ENCODE data around the gene PIP4K2C.
A peak's percentile ranks its signal among the peaks of the same experiment; 100 is the strongest.

PIP4K2C gene

DNA sequence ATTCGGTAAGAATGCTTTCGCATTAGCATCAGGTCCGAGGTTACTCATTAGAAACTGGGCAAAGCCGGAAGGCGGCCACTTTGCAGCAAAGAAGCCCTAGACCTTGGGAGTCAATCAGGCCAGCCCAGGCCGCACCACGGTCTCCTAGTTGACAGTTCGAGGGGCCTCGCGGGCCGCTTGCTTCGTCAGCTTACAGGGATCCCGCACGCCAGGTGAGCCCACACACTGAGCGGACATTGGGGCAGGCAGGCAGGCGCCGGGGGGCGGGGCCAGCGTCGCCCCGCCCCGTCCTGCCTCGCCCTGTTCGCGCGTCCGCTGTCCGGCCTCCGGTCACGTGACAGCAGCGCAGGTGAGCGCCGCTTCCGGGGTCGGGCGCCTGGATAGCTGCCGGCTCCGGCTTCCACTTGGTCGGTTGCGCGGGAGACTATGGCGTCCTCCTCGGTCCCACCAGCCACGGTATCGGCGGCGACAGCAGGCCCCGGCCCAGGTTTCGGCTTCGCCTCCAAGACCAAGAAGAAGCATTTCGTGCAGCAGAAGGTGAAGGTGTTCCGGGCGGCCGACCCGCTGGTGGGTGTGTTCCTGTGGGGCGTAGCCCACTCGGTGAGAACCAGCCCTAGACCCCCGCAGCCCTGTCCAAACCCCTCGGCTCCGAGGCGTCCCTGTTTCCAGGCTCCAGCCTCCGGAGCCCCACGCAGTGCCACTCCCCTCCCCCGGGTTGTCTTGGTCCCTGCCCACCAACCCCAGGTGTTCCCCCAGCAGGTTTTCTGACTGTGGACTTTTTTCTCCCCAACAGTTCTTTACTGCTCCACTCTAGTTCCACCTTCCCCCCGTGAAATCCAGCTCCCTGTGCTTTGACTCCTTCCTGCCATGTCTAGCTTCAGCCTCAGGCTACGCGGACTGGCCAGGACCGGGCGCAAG is at the start of gene PIP4K2C:
TSS of gene PIP4K2C (plus strand) at position 329 of the 918 bp plus-strand sequence. CDS start at position 427, 98 bp downstream.
- H3K4me3 ChIP-seq (ENCODE audit: control insufficient read depth, low read depth, low read length) = peak within 1 kb of the TSS; percentile 90
- no peak for TF ChIP-seq CTCF (IDR thresholded peaks at IDR 0.05; ENCODE audit: control insufficient read depth, insufficient read depth, low read depth, low read length, missing control alignments)
- no peak for DNase-seq (ENCODE audit: low read depth)

GRCh38 chr12:57541717-57542116 is 49.3 kb upstream of the PIP4K2C start:
- no peak overlapping the region for H3K4me3 ChIP-seq (ENCODE audit: control insufficient read depth, low read depth, low read length)
- DNase-seq (ENCODE audit: low read depth) = no peak
- no peak for TF ChIP-seq CTCF (IDR thresholded peaks at IDR 0.05; ENCODE audit: control insufficient read depth, insufficient read depth, low read depth, low read length, missing control alignments)

DNA sequence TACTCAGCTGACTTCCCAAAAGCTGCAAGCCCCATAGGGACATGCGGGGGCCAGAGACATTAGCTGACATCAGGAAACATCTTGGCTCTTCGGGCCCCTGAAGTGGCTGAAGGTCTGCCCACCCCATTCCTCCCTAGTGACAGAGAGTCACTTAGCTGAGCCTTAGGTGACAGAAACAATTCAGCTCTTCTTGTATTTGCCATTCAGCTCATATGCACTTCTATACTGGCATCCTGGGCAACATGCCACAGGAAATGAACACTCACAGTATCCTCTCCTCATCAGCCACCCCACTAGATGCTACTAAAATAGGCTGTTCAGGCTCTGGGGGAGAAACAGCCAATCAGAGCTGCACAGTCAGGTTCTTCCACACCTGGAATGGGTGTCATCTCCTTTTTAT is 47.4 kb upstream of the PIP4K2C start:
- no peak for DNase-seq (ENCODE audit: low read depth)
- H3K4me3 ChIP-seq (ENCODE audit: control insufficient read depth, low read depth, low read length) = no peak overlapping the region
- TF ChIP-seq CTCF (IDR thresholded peaks at IDR 0.05; ENCODE audit: control insufficient read depth, insufficient read depth, low read depth, low read length, missing control alignments) = no peak

- no peak for DNase-seq (ENCODE audit: low read depth)
- H3K4me3 ChIP-seq (ENCODE audit: control insufficient read depth, low read depth, low read length) = peak overlapping the region; percentile 71
- TF ChIP-seq CTCF (IDR thresholded peaks at IDR 0.05; ENCODE audit: control insufficient read depth, insufficient read depth, low read depth, low read length, missing control alignments) = no peak
These were observed 45.1 kb upstream of the PIP4K2C start for GRCh38 chr12:57545809-57546437.

GRCh38 chr12:57546438-57547287 is 44.3 kb upstream of the PIP4K2C start, which contains the start of gene DCTN2:
Gene DCTN2 (minus strand): TSS chr12:57547192. CDS start chr12:57547063, 129 bp downstream.
- DNase-seq (ENCODE audit: low read depth) = peak; percentile 88
- TF ChIP-seq CTCF (IDR thresholded peaks at IDR 0.05; ENCODE audit: control insufficient read depth, insufficient read depth, low read depth, low read length, missing control alignments) = no peak
- H3K4me3 ChIP-seq (ENCODE audit: control insufficient read depth, low read depth, low read length) = peak within 1 kb of the TSS; percentile 71
